GM23248 (cell line): ENCODE measurements around the gene CRYGC. TPM values are rescaled to one million over a fixed set of nuclear protein-coding genes. Genes with fewer than 3 reads are reported as not detected.
A peak's percentile ranks its signal among the peaks of the same experiment; 100 is the strongest.
"Not testable (repeated sequence)": the region's sequence is repeated elsewhere in the genome, so short reads cannot be mapped to it uniquely, and the experiment has no call there.

Experiments
- DNase-seq: peaks from one replicate; pipeline ENCODE4 v3.0.0-alpha.2; 2015
- H2AFZ ChIP-seq: fragments of 200-600 bp; sonication (generic); 2 replicates; pipeline ENCODE4 v1.6.1; 2016; ENCODE audit warnings: antibody characterized with exemption
- H3F3A ChIP-seq: fragments of 200-600 bp; sonication (generic); 2 replicates; pipeline ENCODE4 v1.6.1; 2016; ENCODE audit warnings: mild to moderate bottlenecking, antibody characterized with exemption, mixed run types; ENCODE audit not compliant: insufficient read depth
- H3K27ac ChIP-seq: fragments of 200-600 bp; sonication (generic); 2 replicates; pipeline ENCODE4 v1.5.1; 2016; ENCODE audit warnings: mild to moderate bottlenecking
- H3K27me3 ChIP-seq: fragments of 200-600 bp; sonication (generic); replicated peaks from 2 replicates; pipeline ENCODE4 v1.6.1; 2016; ENCODE audit warnings: mild to moderate bottlenecking; ENCODE audit not compliant: insufficient read depth
- H3K36me3 ChIP-seq: fragments of 200-600 bp; sonication (generic); 2 replicates; pipeline ENCODE4 v1.6.1; 2016; ENCODE audit warnings: low read depth, mild to moderate bottlenecking
- H3K4me1 ChIP-seq: fragments of 200-600 bp; sonication (generic); 2 replicates; pipeline ENCODE4 v1.6.1; 2016; ENCODE audit warnings: mild to moderate bottlenecking; ENCODE audit not compliant: insufficient read depth
- H3K4me2 ChIP-seq: fragments of 200-600 bp; sonication (generic); one replicate; pipeline ENCODE4 v1.6.1; 2016; ENCODE audit warnings: mild to moderate bottlenecking; ENCODE audit not compliant: unreplicated experiment
- H3K4me3 ChIP-seq: fragments of 200-600 bp; sonication (generic); 2 replicates; pipeline ENCODE4 v1.5.1; 2016; ENCODE audit warnings: mild to moderate bottlenecking
- H3K79me2 ChIP-seq: fragments of 200-600 bp; sonication (generic); 2 replicates; pipeline ENCODE4 v1.6.1; 2016; ENCODE audit warnings: mild to moderate bottlenecking; ENCODE audit not compliant: insufficient read depth
- H3K9ac ChIP-seq: fragments of 200-600 bp; sonication (generic); 2 replicates; pipeline ENCODE4 v1.6.1; 2016; ENCODE audit warnings: mild to moderate bottlenecking
- H3K9me2 ChIP-seq: fragments of 200-600 bp; sonication (generic); 2 replicates; pipeline ENCODE4 v1.6.1; 2016; ENCODE audit warnings: mixed run types, mild to moderate bottlenecking, moderate library complexity; ENCODE audit not compliant: insufficient read depth
- H3K9me3 ChIP-seq: fragments of 200-600 bp; sonication (generic); one replicate; pipeline ENCODE4 v1.6.1; 2017; ENCODE audit warnings: low read depth
- H4K20me1 ChIP-seq: fragments of 200-600 bp; sonication (generic); 2 replicates; pipeline ENCODE4 v1.6.0; 2016; ENCODE audit not compliant: insufficient read depth
- EZH2 ChIP-seq: fragments of 200-600 bp; sonication (generic); IDR thresholded peaks from 2 replicates; pipeline ENCODE4 v1.6.1; 2018; ENCODE audit warnings: antibody characterized with exemption, mild to moderate bottlenecking; ENCODE audit not compliant: insufficient read depth, poor library complexity, severe bottlenecking
- EZH2phosphoT487 ChIP-seq: fragments of 200-600 bp; sonication (generic); IDR thresholded peaks from 2 replicates; pipeline ENCODE4 v1.6.1; 2018; ENCODE audit warnings: antibody characterized with exemption, moderate library complexity, mild to moderate bottlenecking, low read depth; ENCODE audit not compliant: insufficient read depth
- WGBS, 2 experiments: methylation state at CpG; one replicate each; pipeline ENCODE4 v1.1.6; 2015 to 2017; ENCODE audit warnings: low lambda C conversion rate in 2 of 2, low coverage in 1 of 2; ENCODE audit errors: missing lambda C conversion rate in 2 of 2; 5-methylcytosine and 5-hydroxymethylcytosine counted together
- in situ Hi-C: fragments of 300-500 bp; cut with MboI; formaldehyde crosslinking; loops from 2 replicates; pipeline ENCODE4 v1.15.0; 2020
- polyA plus RNA-seq: library from polyadenylated mRNA; unstranded; fragments of >200 nt; fragmentation: Nextera tagmentation; extraction: Ambion mirVana; gene quantifications from 2 replicates; pipeline ENCODE4 v1.2.1, GENCODE V29; 2016
- total RNA-seq: library from RNA; depleted of rRNA; stranded (reverse); fragments of >200 nt; shearing (Covaris generic); gene quantifications from 2 replicates; pipeline ENCODE4 v1.2.3, GENCODE V29; 2014

The CRYGC gene
- total and polyA plus RNA-seq, 2 experiments from 2014 or later, result not detected

- TF ChIP-seq EZH2phosphoT487, result no peak
- no peak for TF ChIP-seq EZH2
Observed at GRCh38 chr2:208134928-208135586, 5.4 kb upstream of the CRYGC start.

GRCh38 chr2:208130712-208131110, 1.1 kb upstream of the CRYGC start:
- Histone ChIP-seq H3K27ac (no peak overlapping the region), H4K20me1 (no peaks in the 10 kb centered on the region), H2AFZ (no peak overlapping the region), H3K4me2 (no peak overlapping the region), H3K79me2 (no peaks in the 10 kb centered on the region), H3K9me2 (no peaks in the 10 kb centered on the region), H3F3A (no peaks in the 10 kb centered on the region), H3K9ac (no peak overlapping the region), H3K4me1 (no peaks in the 10 kb centered on the region), H3K4me3 (no peak overlapping the region), H3K27me3 (peaks cover 9% of the 10 kb centered on the region), H3K36me3 (no peaks in the 10 kb centered on the region), H3K9me3 (no peaks in the 10 kb centered on the region)
- WGBS, 2 experiments, result 51 to 55% methylated on average over 6 of the region's 6 CpGs
- in situ Hi-C loops, result no loop called here
- no peak for DNase-seq
- TF ChIP-seq EZH2phosphoT487 (no peak), EZH2 (no peak)

More at GRCh38 chr2:208134928-208135586, 5.4 kb upstream of the CRYGC start:
- Histone ChIP-seq H3K9me3 (no peaks in the 10 kb centered on the region), H2AFZ (no peak overlapping the region), H3K27ac (no peak overlapping the region), H3K9ac (no peak overlapping the region), H4K20me1 (no peaks in the 10 kb centered on the region), H3K4me2 (no peak overlapping the region), H3K79me2 (no peaks in the 10 kb centered on the region), H3K27me3 (no peaks in the 10 kb centered on the region), H3K9me2 (no peaks in the 10 kb centered on the region), H3K4me3 (no peak overlapping the region), H3F3A (no peaks in the 10 kb centered on the region), H3K36me3 (no peaks in the 10 kb centered on the region), H3K4me1 (no peaks in the 10 kb centered on the region)
- no peak for DNase-seq
- WGBS, 2 experiments, result 16 to 27% methylated on average over 8 of the region's 8 CpGs
- in situ Hi-C loops, result no loop called here

DNA sequence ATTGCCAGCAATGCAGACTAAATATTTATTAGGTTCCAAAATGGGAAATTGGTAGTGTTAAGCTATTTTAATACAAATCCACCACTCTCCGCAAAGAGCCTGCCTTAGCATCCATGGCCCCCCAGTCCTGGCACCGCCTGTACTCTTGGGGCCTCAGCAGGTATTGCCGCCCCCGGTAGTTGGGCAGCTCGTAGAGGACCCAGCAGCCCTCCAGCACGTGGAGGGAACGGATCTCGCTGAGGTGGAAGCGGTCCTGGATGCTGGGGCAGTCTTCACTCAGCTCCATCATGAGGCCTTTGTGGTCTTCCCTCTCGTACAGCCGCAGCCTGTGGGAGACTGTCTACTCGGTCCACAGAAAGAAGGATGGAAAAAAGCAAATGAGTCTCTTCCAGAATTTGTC, 1.5 kb downstream of the CRYGC start:
- Histone ChIP-seq H2AFZ (no peak overlapping the region), H4K20me1 (no peaks in the 10 kb centered on the region), H3K9ac (no peak overlapping the region), H3F3A (no peaks in the 10 kb centered on the region), H3K4me2 (no peak overlapping the region), H3K9me3 (no peaks in the 10 kb centered on the region), H3K36me3 (no peaks in the 10 kb centered on the region), H3K27me3 (peaks cover 31% of the 10 kb centered on the region), H3K4me3 (no peak overlapping the region), H3K27ac (no peak overlapping the region), H3K9me2 (no peaks in the 10 kb centered on the region), H3K79me2 (no peaks in the 10 kb centered on the region), H3K4me1 (no peaks in the 10 kb centered on the region)
- no peak for TF ChIP-seq EZH2
- no peak for DNase-seq
- 70 to 75% methylated on average over 12 of the region's 12 CpGs for WGBS, 2 experiments
- in situ Hi-C loops, result no loop called here

GRCh38 chr2:208127090-208127489, 2.5 kb downstream of the CRYGC start:
- in situ Hi-C loops, result no loop called here

GRCh38 chr2:208125251-208125650, 4.4 kb downstream of the CRYGC start:
- Histone ChIP-seq H3K9me3 (no peaks in the 10 kb centered on the region), H2AFZ (no peak overlapping the region), H3K4me2 (no peak overlapping the region), H3F3A (no peaks in the 10 kb centered on the region), H4K20me1 (no peaks in the 10 kb centered on the region), H3K79me2 (no peaks in the 10 kb centered on the region), H3K27me3 (peaks cover 44% of the 10 kb centered on the region), H3K4me1 (no peaks in the 10 kb centered on the region), H3K27ac (no peak overlapping the region), H3K4me3 (no peak overlapping the region), H3K9ac (no peak overlapping the region), H3K36me3 (no peaks in the 10 kb centered on the region), H3K9me2 (no peaks in the 10 kb centered on the region)
- WGBS, 2 experiments, result 72 to 73% methylated on average over 4 of the region's 4 CpGs
- TF ChIP-seq EZH2 (peak; percentile 31), EZH2phosphoT487 (no peak)
- in situ Hi-C loops, result no loop called here
- no peak for DNase-seq

More at GRCh38 chr2:208127090-208127489, 2.5 kb downstream of the CRYGC start:
- Histone ChIP-seq H3K79me2 (no peaks in the 10 kb centered on the region), H3K27me3 (peaks cover 31% of the 10 kb centered on the region), H3K27ac (no peak overlapping the region), H3K4me3 (no peak overlapping the region), H3K9me3 (no peaks in the 10 kb centered on the region), H3K9ac (no peak overlapping the region), H2AFZ (no peak overlapping the region), H3K36me3 (no peaks in the 10 kb centered on the region), H3F3A (no peaks in the 10 kb centered on the region), H3K4me1 (no peaks in the 10 kb centered on the region), H3K9me2 (no peaks in the 10 kb centered on the region), H3K4me2 (no peak overlapping the region), H4K20me1 (no peaks in the 10 kb centered on the region)
- TF ChIP-seq EZH2phosphoT487 (no peak), EZH2 (no peak)
- DNase-seq, result no peak
- WGBS, 2 experiments, result 57 to 65% methylated on average over 4 of the region's 4 CpGs

- not testable (repeated sequence) for H4K20me1 ChIP-seq, H3K27ac ChIP-seq
- 12% methylated on average over 43 to 46 of the region's 46 CpGs for WGBS, 2 experiments
Observed at GRCh38 chr2:208124013-208124715, 5.5 kb downstream of the CRYGC start, which contains the start of gene CRYGD. CRYGD (minus strand) TSS chr2:208124524; CDS start chr2:208124473, 51 bp downstream.

More at GRCh38 chr2:208124013-208124715, 5.5 kb downstream of the CRYGC start, which contains the start of gene CRYGD:
- in situ Hi-C loops, H3F3A ChIP-seq, H3K79me2 ChIP-seq, H3K36me3 ChIP-seq, H3K4me1 ChIP-seq, H3K9me2 ChIP-seq, H2AFZ ChIP-seq, H3K9me3 ChIP-seq, H3K9ac ChIP-seq: not testable (repeated sequence)
- peaks cover 45% of the 10 kb centered on the region for H3K27me3 ChIP-seq
- H3K4me2 ChIP-seq, result peak within 1 kb of the TSS; percentile 48
- DNase-seq, result peak; percentile 8
- H3K4me3 ChIP-seq, result 0 out of 2 replicates have a peak within 1 kb of the TSS, but pooled peaks have one; percentile 19
